ENCODE data around the gene TMEM234.

The TMEM234 gene

DNA sequence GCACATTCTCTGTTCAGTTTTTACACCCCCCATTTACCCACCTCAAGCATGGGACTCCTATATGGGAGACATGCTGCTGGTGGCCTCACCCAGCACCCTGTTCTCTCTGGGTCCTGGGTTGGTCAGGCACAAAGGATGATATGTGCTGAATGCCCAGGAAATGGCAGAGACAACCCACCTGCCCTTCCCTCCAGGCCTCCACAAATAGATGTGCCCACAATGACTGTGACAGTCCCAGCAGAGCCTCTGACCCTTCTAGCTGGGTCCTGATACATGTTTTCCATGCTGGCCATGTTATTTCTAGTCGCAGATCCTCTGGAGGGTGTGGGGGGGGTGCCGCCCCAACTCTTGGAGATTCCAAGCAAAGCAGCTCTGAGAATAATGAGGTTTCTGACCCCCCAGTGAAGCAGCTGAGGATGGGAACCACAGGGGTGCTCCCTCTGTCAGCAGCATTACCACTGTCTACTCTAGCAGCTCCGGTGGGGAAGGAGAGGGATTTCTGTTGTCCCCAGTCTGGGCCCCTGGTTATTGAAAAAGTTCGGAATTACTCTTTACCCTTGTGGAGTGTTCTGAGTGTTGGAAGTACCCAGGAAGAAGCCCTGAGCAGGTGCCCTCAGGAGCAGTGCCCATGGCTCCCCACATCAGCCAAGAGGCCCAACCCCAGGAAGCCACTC lies 23.0 kb downstream of the TMEM234 start:
- DNase-seq: no peak

DNA sequence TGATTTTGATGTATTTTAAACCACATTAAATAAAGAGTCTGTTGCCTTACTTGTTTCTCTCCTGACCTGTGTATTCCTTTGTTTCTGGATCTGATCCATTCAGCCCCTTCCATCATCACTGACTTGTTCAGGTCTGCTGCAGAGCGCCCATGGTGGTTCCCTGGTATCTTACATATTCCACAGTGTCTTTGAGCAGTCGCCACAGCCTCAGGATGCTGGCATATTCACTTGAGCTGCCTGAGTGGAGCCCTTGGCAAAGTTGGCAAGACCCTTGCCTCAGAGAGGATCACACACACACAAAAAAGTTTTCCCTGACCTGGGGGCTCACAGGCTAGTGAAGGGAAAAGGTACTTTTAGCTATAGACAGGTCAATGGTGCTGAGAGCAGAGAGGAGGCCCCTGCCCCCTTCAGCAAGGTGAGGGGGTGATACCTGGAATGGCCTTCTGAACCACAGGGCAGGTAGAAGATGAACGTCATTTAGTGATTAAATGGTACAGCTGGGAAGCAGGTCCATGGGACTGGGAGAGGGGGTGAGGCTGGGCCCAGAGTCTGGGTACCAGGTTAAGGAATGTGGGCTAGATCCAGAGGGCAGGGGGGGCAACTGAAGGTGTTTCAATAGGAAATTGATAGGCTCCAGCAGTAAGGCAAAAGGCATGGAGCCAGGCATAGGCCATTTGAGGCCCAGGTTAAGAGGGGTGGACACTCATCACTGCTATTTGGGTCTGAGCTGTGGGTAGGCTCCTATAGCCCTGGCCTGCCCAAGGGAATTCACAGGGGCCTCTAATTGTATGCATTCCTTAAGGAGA lies 23.7 kb downstream of the TMEM234 start:
- DNase-seq: no peak

DNA sequence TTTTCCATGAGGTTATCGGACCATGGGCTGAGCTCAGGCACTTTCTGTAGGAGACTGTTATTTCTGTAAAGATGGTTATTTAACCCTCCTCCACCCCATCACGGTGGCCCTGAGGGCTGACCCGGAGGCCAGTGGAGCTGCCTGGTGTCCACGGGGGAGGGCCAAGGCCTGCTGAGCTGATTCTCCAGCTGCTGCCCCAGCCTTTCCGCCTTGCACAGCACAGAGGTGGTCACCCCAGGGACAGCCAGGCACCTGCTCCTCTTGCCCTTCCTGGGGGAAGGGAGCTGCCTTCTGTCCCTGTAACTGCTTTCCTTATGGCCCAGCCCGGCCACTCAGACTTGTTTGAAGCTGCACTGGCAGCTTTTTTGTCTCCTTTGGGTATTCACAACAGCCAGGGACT lies 24.3 kb downstream of the TMEM234 start:
- no peak for DNase-seq

DNA sequence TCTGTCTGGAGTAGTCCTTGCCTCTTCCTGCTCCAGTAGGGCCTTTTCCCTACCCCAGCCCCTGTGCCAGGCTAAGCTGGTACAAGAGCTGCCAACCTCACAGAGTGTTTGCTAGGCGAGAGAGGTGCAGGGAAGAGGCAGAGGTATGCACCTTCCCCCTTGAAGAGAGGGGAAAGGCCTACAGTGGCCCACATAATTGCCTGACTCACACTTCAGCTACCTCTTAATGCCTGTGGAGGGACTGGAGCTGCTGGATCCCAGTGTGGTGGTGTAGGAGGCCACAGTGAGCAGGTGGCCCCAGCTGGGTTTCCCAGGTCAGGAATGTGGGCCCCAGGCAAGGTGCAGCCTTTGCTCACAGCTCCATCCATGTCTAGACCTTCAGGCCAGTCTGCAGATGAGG lies 25.1 kb downstream of the TMEM234 start:
- no peak for DNase-seq

DNA sequence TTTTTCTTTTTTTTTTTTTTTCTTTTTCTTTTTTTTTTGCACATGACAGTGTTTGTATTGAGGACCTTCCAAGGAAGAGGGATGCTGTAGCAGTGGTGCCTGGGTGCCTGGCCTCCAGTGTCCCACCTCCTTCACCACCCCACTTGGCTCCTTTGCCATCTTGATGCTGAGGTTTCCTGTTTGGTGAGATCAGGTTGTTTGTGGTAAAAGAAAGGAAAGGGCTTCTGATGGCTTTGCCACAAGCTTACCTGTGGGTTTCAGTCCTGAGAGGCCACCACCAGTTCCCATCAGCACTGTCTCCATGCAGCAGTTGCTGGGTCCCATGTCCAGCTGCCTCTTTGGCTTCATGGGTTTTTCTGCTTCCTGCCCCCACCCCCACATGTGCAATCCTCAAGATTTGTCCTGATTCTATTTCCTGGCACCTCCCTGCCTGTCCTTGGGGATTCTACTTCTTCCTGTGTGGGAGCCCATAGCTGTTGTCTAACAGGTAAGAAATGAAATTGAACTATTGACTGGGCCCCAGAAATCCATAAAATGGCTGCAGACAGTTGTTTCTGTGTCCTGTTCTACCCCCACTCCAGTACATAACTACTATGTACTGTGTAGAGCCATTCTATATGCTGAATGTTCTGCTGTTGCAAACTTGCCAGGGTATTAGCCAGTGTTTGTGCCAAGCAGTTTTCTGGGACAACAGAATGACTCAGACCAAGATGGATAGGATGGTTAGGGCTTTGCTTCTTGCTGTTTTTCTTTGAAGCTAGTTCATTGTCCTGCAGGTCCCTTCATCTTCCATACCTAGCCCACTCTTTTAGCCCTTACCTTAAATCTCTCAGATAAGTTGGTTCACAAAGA lies 26.0 kb downstream of the TMEM234 start:
- no peak for DNase-seq

DNA sequence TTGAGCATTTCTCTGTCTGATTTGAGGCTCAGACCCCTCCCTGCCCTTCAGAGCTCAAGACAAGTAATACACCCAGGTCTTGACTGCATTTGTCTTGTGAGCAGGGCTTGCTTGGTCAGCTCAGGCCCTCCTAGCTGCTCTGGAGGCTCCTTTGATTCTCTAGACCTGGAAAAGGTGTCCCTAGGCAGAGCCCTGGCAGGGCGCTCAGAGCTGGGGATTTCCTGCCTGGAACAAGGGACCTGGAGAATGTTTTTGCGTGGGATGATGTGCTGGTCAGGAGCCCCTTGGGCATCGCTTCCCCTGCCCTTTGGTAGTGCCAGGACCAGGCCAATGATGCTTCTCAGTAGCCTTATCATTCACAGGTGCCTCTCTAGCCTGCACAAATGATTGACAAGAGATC lies 26.6 kb downstream of the TMEM234 start:
- no peak for DNase-seq

DNA sequence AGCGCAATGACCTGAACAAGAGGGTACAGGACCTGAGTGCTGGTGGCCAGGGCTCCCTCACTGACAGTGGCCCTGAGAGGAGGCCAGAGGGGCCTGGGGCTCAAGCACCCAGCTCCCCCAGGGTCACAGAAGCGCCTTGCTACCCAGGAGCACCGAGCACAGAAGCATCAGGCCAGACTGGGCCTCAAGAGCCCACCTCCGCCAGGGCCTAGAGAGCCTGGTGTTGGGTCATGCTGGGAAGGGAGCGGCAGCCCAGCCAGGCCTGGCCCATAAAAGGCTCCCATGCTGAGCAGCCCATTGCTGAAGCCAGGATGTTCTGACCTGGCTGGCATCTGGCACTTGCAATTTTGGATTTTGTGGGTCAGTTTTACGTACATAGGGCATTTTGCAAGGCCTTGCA lies 27.2 kb downstream of the TMEM234 start:
- DNase-seq: no peak

DNA sequence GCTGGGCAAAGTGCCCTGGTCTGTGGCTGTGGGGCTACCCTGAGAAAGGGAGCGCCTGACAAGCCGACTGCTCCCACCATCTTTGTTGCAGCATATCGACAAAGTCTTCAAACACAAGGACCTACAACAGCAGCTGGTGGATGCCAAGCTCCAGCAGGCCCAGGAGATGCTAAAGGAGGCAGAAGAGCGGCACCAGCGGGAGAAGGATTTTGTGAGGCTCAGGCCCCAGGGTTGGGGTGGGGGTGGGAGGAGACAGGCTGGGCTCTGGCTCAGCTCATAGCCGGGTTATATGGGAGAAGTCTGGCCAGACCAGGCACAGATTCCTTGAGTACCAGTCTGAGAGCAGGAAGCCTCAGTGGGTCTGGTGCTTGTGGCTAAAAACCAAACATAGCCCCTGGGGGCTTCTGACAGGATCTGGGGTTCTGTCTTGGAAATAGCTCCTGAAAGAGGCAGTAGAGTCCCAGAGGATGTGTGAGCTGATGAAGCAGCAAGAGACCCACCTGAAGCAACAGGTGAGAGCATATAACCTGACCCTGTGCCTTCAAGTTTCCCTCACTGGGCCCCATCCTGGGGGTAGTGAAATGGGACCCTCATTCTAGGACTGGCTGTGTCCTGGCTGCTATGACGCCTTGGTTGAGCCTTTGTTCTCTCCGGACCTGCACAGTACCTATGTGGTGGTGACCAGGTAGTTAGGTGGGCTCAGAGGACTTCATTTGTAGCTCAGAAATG lies 29.8 kb downstream of the TMEM234 start:
- DNase-seq: no peak

DNA sequence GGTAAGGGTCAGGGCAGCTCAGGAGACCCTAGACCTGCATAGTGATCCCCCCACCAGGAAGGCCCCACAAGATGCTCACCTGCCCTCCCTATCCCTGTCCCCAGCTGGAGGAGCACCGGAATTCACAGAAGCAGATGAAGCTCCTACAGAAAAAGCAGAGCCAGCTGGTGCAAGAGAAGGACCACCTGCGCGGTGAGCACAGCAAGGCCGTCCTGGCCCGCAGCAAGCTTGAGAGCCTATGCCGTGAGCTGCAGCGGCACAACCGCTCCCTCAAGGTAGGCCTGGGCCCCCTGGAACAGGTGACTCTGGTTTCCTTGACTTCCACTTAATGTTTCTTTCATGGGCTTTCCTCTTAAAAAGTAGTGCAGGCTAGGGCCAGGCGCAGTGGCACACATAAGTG lies 34.3 kb downstream of the TMEM234 start:
- no peak for DNase-seq

GRCh38 chr1:32186491-32186890 lies 35.7 kb downstream of the TMEM234 start:
- DNase-seq: no peak

- no peak for DNase-seq
These were observed 36.1 kb downstream of the TMEM234 start for GRCh38 chr1:32186077-32186476.

- no peak for DNase-seq
These were observed 37.5 kb downstream of the TMEM234 start for GRCh38 chr1:32184650-32185049.

DNA sequence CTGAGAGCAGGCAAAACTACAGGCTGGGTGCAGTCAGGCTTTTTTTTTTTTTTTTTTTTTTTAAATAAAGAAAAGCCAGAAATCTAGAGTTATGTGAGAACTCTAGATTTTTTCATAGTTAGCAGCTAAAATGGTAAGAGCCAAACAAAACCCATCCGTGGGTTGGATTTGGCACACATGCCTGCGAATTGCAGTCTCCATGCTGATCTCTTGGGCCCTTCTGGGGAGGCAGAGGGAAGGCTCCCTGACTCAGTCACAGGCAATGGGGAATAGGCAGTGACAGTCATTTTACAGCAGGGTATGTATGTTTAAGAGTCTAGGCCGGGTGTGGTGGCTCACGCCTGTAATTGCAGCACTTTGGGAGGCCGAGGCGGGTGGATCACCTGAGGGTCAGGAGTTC lies 40.1 kb downstream of the TMEM234 start:
- DNase-seq: no peak

GRCh38 chr1:32181563-32181962 lies 40.6 kb downstream of the TMEM234 start:
- no peak for DNase-seq

- no peak for DNase-seq
These were observed 41.1 kb downstream of the TMEM234 start for GRCh38 chr1:32181065-32181464.

GRCh38 chr1:32180186-32181060 lies 41.7 kb downstream of the TMEM234 start:
- peak; percentile 62 for DNase-seq

- peak; percentile 90 for DNase-seq
These were observed 42.5 kb downstream of the TMEM234 start, which contains the start of gene TXLNA for GRCh38 chr1:32179443-32180185. TXLNA (plus strand) TSS chr1:32179675; CDS start chr1:32180346, 671 bp downstream.

DNA sequence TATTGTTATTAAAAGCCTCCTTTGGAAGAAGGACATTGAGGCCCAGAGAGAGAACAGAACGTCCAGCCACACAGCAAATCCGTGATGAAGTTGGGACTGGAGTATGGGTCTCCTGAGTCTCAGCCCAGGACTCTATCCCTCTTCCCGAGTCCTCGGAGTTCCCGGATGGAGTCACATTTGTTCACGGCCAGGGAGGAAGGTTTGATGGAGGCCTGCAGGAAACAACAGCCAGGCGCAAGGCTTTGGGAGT lies 43.0 kb downstream of the TMEM234 start:
- no peak for DNase-seq

DNA sequence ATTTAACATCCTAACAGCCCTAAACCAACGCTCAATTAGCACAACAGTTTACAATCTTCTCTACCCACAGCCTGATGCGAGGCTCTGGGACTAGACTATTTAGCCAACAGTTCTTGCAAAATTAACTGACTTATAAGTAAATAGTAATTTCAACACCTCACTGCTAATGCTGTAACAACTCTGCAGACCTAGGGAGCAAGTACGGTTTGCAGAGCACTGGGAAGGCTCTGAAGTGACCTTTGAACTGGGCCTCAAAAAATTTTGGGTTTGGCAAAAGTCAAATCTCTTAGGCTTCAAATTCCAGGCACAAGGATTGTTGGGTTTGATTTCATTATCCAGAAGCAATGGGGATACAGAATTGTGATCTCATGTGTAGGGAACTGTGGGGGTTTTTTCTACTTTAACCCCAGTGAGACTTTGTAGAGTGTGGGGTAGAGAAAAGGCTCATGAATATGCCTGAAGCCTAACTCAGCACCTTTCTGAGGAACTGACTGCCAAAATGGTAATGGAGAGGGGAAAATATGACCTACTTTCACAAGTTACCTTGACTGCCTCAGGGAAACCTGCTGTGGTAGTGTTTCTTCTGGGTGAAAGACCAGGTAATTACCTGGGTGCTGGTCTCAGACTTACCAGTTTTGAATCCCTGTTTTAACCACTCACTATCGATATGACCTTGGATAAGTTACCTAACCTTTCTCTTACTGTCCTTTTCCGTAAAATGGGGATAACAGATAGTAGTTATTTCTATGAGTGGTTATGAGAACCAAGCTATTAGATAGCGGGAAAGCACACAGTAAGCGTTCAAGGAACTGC lies 43.6 kb downstream of the TMEM234 start:
- no peak for DNase-seq

DNA sequence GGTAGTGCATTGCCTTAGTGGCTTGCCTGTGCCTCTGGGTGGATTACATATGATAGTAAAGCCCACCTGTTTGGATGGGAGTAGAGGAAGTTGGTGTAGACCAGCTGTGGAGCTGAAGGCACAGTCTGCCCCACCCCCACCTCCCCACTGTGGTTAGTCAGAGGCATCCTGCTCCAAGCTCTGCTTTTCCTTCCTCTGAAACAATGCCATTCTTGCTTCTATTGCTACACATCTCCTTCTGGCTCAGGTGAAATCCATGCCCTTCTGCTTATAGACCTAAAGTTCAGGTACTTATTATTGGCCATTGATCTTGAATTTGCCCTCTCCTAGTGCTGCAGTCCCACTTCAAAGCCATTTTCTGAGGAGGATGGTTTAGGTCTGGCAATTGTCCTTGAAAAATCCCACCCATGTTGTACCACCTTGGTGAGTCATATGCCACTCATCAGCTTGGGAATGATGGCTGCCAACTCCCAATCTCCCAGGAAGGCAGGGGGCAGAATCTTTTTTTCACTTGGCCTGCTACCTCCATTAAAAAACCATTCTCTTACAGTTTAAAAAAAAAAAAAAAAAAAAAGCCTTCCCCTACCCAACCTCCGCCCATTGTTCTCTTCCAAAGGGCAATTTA lies 49.4 kb downstream of the TMEM234 start:
- DNase-seq: no peak
